K562 (cell line): Measurements from ENCODE around the gene ABCB6. TPM values are rescaled to one million over a fixed set of nuclear protein-coding genes. Genes with fewer than 3 reads are reported as not detected.
A peak's percentile ranks its signal among the peaks of the same experiment; 100 is the strongest.

Experiments
- CHAMP1 ChIP-seq: fragments of 450-650 bp; IDR thresholded peaks from 2 replicates; pipeline ENCODE4 v1.6.1; 2016; ENCODE audit warnings: mild to moderate bottlenecking
- E2F1 ChIP-seq: sonication (generic); formaldehyde crosslinking; IDR thresholded peaks from 2 replicates; pipeline ENCODE4 v1.8.1; 2023; ENCODE audit warnings: mild to moderate bottlenecking, missing genetic modification reagents, moderate library complexity
- FOXA3 ChIP-seq, 2 experiments: fragments of 450-650 bp in 1 of 2; sonication (generic) in 1 of 2; formaldehyde crosslinking; IDR thresholded peaks in 1 of 2; conservative IDR thresholded peaks in 1 of 2; 2 replicates each; pipeline versions ENCODE4 v1.4.0 to v1.8.0; 2020 to 2022; ENCODE audit warnings: mild to moderate bottlenecking in 2 of 2, missing genetic modification reagents in 1 of 2
- FOXP4 ChIP-seq: sonication (generic); formaldehyde crosslinking; IDR thresholded peaks from 2 replicates; pipeline ENCODE4 v1.8.0; 2022; ENCODE audit warnings: mild to moderate bottlenecking, missing genetic modification reagents, borderline replicate concordance
- HDAC2 ChIP-seq: fragments of 450-650 bp; IDR thresholded peaks from 2 replicates; pipeline ENCODE4 v1.6.1; 2016; ENCODE audit warnings: mild to moderate bottlenecking
- HSF4 ChIP-seq: fragments of 250-450 bp; sonication (Bioruptor Pico); IDR thresholded peaks from 2 replicates; pipeline ENCODE4 v2.1.2; 2022; ENCODE audit warnings: mild to moderate bottlenecking, moderate library complexity, borderline replicate concordance
- ILK ChIP-seq: fragments of 450-650 bp; IDR thresholded peaks from 2 replicates; pipeline ENCODE4 v1.6.1; 2016; ENCODE audit warnings: missing genetic modification characterization, low read depth, mild to moderate bottlenecking, missing compliant biosample characterization, moderate library complexity, borderline replicate concordance
- MECOM ChIP-seq: fragments of 250-450 bp; sonication (Bioruptor Pico); IDR thresholded peaks from 2 replicates; pipeline ENCODE4 v1.8.0; 2022; ENCODE audit warnings: inconsistent platforms
- MLLT1 ChIP-seq, 2 experiments: fragments of 450-650 bp; IDR thresholded peaks; 2 replicates each; pipeline ENCODE4 v1.6.1; 2016
- MTA3 ChIP-seq: fragments of 450-650 bp; formaldehyde crosslinking; IDR thresholded peaks from 2 replicates; pipeline ENCODE4 v1.6.1; 2017; ENCODE audit warnings: mild to moderate bottlenecking, borderline replicate concordance
- PML ChIP-seq: IDR thresholded peaks from 2 replicates; pipeline ENCODE4 v1.6.1; 2012; ENCODE audit warnings: low read length, inconsistent platforms
- TBP ChIP-seq: optimal IDR thresholded peaks from 2 replicates; pipeline ENCODE3; 2011; ENCODE audit warnings: low read depth, low read length, improper control_type of control experiment
- ZNF124 ChIP-seq: sonication (generic); formaldehyde crosslinking; IDR thresholded peaks from 2 replicates; pipeline ENCODE4 v1.8.1; 2022; ENCODE audit warnings: missing genetic modification reagents
- ZNF316 ChIP-seq: fragments of 450-650 bp; IDR thresholded peaks from 2 replicates; pipeline ENCODE4 v1.6.1; 2016
- ZNF57 ChIP-seq: fragments of 450-650 bp; formaldehyde crosslinking; IDR thresholded peaks from 2 replicates; pipeline ENCODE4 v1.4.0; 2020; ENCODE audit warnings: mild to moderate bottlenecking, moderate library complexity
- ZNF76 ChIP-seq: fragments of 250-450 bp; sonication (Bioruptor Pico); IDR thresholded peaks from 2 replicates; pipeline ENCODE4 v1.4.0; 2020; ENCODE audit warnings: mild to moderate bottlenecking, moderate library complexity, borderline replicate concordance
- polyA plus RNA-seq, 8 experiments: library from polyadenylated mRNA; depleted of rRNA in 4 of 8; stranded (reverse) in 5 of 8; unstranded in 3 of 8; fragments of >200 nt; fragmentation: Nextera tagmentation in 2 of 8; fragmentation: Illumina TruSeq in 1 of 8; extraction: Ambion mirVana in 2 of 8; extraction: Trizol in 1 of 8; gene quantifications; 2 replicates each; pipeline versions ENCODE4 v1.2.1 to v1.2.3, GENCODE V29; 2011 to 2014; ENCODE audit warnings: inconsistent platforms in 1 of 8, missing spikeins in 1 of 8
- total RNA-seq, 7 experiments: library from RNA; depleted of rRNA in 6 of 7; stranded (reverse); fragments of >200 nt in 6 of 7; fragmentation: Illumina TruSeq in 2 of 7; extraction: Trizol in 2 of 7; gene quantifications; 2 replicates each; pipeline versions ENCODE4 v1.2.1 to v1.2.3, GENCODE V29; 2011 to 2021; ENCODE audit warnings: low replicate concordance in 1 of 7
- TF ChIP-seq, protein P1 (sequence below): IDR thresholded peaks from 2 replicates; pipeline ENCODE4 v1.6.1; 2016; ENCODE audit warnings: missing genetic modification characterization, missing compliant biosample characterization
- TF ChIP-seq, protein P2 (sequence below): sonication (generic); formaldehyde crosslinking; IDR thresholded peaks from 2 replicates; pipeline ENCODE4 v1.8.0; 2022; ENCODE audit warnings: mild to moderate bottlenecking, missing genetic modification reagents

The ABCB6 gene
- total and polyA plus RNA-seq, 9 of the 15 experiments (the other 6 are each of a cell fraction or from before 2014, with no cell fraction given), result 3.7 to 29.8 (median 16.8) TPM

DNA sequence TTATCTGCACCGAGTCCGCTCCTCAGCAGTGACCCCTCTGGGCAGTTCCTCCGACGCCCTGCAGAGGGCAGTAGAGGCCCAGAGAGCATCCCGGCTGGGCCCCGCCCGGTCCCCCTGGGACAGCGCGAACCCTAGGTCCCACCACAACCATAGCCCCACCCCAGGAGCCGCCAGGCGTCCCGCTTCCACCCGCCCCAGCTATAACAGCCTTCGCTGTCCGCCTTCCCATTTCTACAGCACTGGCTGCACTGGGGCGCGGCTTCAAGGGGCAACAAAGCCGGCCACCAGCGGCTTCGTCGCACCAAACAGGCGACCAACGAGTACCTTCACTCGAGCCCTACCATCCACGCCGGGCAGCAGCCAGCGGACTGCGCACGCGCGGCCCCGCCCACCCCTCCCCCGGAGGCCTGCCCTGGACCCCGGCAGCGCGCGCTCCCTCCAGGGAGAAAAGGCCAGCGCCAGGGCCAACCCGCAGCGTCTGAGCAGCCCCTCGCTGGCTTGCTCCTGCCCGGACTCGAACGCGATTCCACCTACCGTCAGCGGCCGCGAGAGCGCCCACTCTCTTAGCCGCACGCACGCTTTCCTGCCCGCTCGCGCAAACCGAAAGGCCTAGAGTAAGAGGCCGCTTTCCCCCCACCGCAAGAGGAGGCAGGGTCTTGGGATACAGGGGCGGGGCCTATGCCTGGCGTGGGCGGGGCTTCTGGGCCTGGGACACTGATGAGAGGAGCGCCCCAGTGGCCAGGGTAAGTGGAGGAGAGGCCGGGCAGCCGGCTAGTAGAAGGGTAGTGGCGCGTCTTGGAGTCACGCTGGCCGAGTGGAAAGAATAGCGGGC, 58.4 kb downstream of the ABCB6 start, which contains the start of gene NHEJ1 (continued):
- no peak for TF ChIP-seq FOXP4 (CRISPR knock-in tag)
- no peak for TF ChIP-seq ZNF124 (CRISPR knock-in tag)
- no peak for TF ChIP-seq ZNF76
- no peak for TF ChIP-seq ZNF57 (CRISPR knock-in tag)
- TF ChIP-seq MLLT1 (IDR thresholded peaks at IDR 0.05), result no peak
- TF ChIP-seq PML, result no peak
- TF ChIP-seq E2F1 (CRISPR knock-in tag), result peak; percentile 55; the same call in 1 of the 2 replicates
- TF ChIP-seq ILK (tag), result no peak
- TF ChIP-seq ZNF316, result no peak
- TF ChIP-seq FOXA3 (CRISPR knock-in tag; conservative IDR thresholded peaks at IDR 0.05 in 1 of 2, IDR thresholded peaks at IDR 0.05 in 1 of 2), result no peak
- no peak for TF ChIP-seq MTA3
- TF ChIP-seq MECOM (CRISPR knock-in tag), result no peak
- peak; percentile 51 for TF ChIP-seq TBP
- TF ChIP-seq HSF4 (CRISPR knock-in tag), result no peak
- no peak; the same call in none of the 2 replicates for TF ChIP-seq HDAC2
- TF ChIP-seq CHAMP1, result no peak
- TF ChIP-seq, protein P1, sequence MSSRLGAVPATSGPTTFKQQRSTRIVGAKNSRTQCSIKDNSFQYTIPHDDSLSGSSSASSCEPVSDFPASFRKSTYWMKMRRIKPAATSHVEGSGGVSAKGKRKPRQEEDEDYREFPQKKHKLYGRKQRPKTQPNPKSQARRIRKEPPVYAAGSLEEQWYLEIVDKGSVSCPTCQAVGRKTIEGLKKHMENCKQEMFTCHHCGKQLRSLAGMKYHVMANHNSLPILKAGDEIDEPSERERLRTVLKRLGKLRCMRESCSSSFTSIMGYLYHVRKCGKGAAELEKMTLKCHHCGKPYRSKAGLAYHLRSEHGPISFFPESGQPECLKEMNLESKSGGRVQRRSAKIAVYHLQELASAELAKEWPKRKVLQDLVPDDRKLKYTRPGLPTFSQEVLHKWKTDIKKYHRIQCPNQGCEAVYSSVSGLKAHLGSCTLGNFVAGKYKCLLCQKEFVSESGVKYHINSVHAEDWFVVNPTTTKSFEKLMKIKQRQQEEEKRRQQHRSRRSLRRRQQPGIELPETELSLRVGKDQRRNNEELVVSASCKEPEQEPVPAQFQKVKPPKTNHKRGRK (tag), result no peak
- TF ChIP-seq, protein P2, sequence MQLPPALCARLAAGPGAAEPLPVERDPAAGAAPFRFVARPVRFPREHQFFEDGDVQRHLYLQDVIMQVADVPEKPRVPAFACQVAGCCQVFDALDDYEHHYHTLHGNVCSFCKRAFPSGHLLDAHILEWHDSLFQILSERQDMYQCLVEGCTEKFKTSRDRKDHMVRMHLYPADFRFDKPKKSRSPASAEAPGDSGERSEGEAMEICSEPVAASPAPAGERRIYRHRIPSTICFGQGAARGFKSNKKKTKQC, result peak; percentile 70; the same call in 1 of the 2 replicates
